Activated CD8-positive, alpha-beta T cell treated with anti-CD3 and anti-CD28 coated beads, Interleukin-2, amount 10 ng/mL, durations not matched to agents 7 days and 5 days (primary cell): ENCODE data around the gene SLC25A25. TPM values are rescaled to one million over a fixed set of nuclear protein-coding genes. Genes with fewer than 3 reads are reported as not detected.

ENCODE experiments used
- ATAC-seq: fragments of 150-1000 bp; cut with Tn5 transposase; one replicate; pipeline ENCODE4 v1.10.0; 2021; ENCODE audit warnings: moderate library complexity
- CTCF ChIA-PET: fragments of 350-600 bp; sonication (Branson Sonifier 250); formaldehyde crosslinking; loops from one replicate; lab custom pipeline; 2021; ENCODE audit warnings: antibody characterized with exemption; lab: Charles Lee
- POLR2A ChIA-PET: fragments of 350-600 bp; sonication (Branson Sonifier 250); formaldehyde crosslinking; loops from one replicate; lab custom pipeline; 2021; ENCODE audit warnings: antibody characterized with exemption; lab: Charles Lee
- DNase-seq: peaks from one replicate; pipeline ENCODE4 v3.0.0-alpha.2; 2020
- H3K27ac Mint-ChIP-seq: one replicate; pipeline ENCODE4 v1.8.0; 2021; ENCODE audit warnings: mild to moderate bottlenecking, mixed read lengths
- H3K27me3 Mint-ChIP-seq: one replicate; pipeline ENCODE4 v1.8.0; 2021; ENCODE audit warnings: low read depth, mixed read lengths
- H3K36me3 Mint-ChIP-seq: one replicate; pipeline ENCODE4 v1.8.0; 2021; ENCODE audit warnings: low read depth, mixed read lengths
- H3K4me1 Mint-ChIP-seq: one replicate; pipeline ENCODE4 v1.8.0; 2021; ENCODE audit warnings: low read depth, mixed read lengths
- H3K4me3 Mint-ChIP-seq: one replicate; pipeline ENCODE4 v1.8.0; 2021; ENCODE audit warnings: mild to moderate bottlenecking, mixed read lengths
- H3K9me3 Mint-ChIP-seq: one replicate; pipeline ENCODE4 v1.8.0; 2022; ENCODE audit warnings: mixed read lengths; ENCODE audit not compliant: insufficient read depth
- total RNA-seq, 2 experiments: library from RNA; stranded (reverse); gene quantifications; one replicate each; pipeline ENCODE4 v1.2.3, GENCODE V29; 2021

SLC25A25 gene
- total RNA-seq, 2 experiments from 2014 or later = 17.2 to 19.2 TPM

DNA sequence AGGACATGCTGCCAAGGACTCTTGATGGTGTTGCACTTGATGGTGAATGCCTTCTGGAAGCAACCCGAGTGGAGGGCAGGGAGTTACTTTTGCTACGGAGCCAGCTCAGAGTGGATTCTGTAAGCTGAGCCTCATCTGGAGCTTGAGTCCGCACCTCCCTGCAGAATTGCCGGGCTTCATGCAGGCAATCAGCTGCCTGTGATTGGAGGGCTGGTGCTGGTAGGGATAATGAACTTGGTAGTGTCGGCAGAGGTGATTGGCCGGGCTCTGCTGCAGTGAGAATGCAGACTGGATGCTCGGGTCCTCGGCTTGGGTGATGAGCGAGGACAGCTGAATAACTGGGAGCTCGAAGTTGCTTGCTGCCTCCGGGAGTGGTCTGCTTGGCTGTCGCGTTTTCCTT lies 23.1 kb downstream of the SLC25A25 start:
- DNase-seq (no peak), ATAC-seq (no peak)
- ChIA-PET POLR2A (no interaction called here), CTCF (interaction anchor here (1.0 to 4.5 kb wide), 5 partner anchors 12 to 56 kb away, joined by 4 to 30 read pairs (median 6); no protein-coding TSS in a partner anchor)
- Mint-ChIP-seq H3K36me3 (peaks cover 36% of the 10 kb centered on the region), H3K4me3 (no peak overlapping the region), H3K4me1 (peaks cover 63% of the 10 kb centered on the region), H3K27ac (no peak overlapping the region), H3K27me3 (no peaks in the 10 kb centered on the region), H3K9me3 (no peaks in the 10 kb centered on the region)

- H3K27ac Mint-ChIP-seq = peak overlapping the region; percentile 58
- peak overlapping the region; percentile 49 for H3K4me3 Mint-ChIP-seq
- DNase-seq (no peak), ATAC-seq (no peak)
- peaks cover 65% of the 10 kb centered on the region for H3K4me1 Mint-ChIP-seq
- ChIA-PET CTCF (interaction anchor here (1.0 to 4.5 kb wide), 8 partner anchors 10 to 137 kb away, joined by 3 to 30 read pairs (median 6); no protein-coding TSS in a partner anchor), POLR2A (no interaction called here)
- no peaks in the 10 kb centered on the region for H3K27me3 Mint-ChIP-seq
- peaks cover 36% of the 10 kb centered on the region for H3K36me3 Mint-ChIP-seq
- no peaks in the 10 kb centered on the region for H3K9me3 Mint-ChIP-seq
Observed at GRCh38 chr9:128091571-128091970, 23.5 kb downstream of the SLC25A25 start.

- CTCF ChIA-PET = interaction anchor here (0.7 to 4.5 kb wide), 18 partner anchors 8 to 149 kb away, joined by 3 to 30 read pairs (median 4); partner anchors contain the start of gene NAIF1
- H3K4me1 Mint-ChIP-seq = peaks cover 70% of the 10 kb centered on the region
- H3K36me3 Mint-ChIP-seq = peaks cover 34% of the 10 kb centered on the region
- POLR2A ChIA-PET = interaction anchor here (1.0 to 2.8 kb wide), 2 partner anchors 23 to 25 kb away, joined by 3 to 12 read pairs; partner anchors contain the start of genes NAIF1 and SLC25A25
- peak overlapping the region; percentile 58 for H3K27ac Mint-ChIP-seq
- no peak for DNase-seq
- H3K27me3 Mint-ChIP-seq = no peaks in the 10 kb centered on the region
- H3K9me3 Mint-ChIP-seq = no peaks in the 10 kb centered on the region
- ATAC-seq = no peak
- no peak overlapping the region for H3K4me3 Mint-ChIP-seq
Observed at GRCh38 chr9:128092199-128092977, 24.4 kb downstream of the SLC25A25 start.

DNA sequence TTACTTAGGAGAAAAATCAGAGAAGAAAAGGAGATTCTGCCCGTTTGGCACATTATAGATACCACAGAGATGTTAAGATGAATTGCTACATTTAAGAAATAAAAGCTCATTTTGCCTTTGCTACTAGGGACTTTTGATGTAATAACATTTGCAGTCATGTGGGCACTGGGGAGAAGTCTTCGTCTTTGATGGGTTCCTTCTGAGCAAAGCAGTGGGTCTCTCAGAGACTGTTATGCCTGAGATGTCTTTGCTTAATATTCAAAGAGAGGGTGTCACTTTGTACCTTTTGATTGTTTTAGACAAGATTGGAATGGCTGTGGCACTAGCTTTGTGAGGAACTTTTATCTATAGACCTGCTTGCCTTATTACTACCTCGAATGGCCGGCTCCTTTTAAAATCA lies 25.0 kb downstream of the SLC25A25 start:
- H3K4me1 Mint-ChIP-seq = peaks cover 70% of the 10 kb centered on the region
- no peak for DNase-seq
- ChIA-PET POLR2A (interaction anchor here (1.0 to 2.8 kb wide), 2 partner anchors 23 to 26 kb away, joined by 3 to 12 read pairs; partner anchors contain the start of genes NAIF1 and SLC25A25), CTCF (interaction anchor here (0.7 to 4.5 kb wide), 17 partner anchors 8 to 150 kb away, joined by 3 to 30 read pairs (median 5); partner anchors contain the start of gene NAIF1)
- H3K27me3 Mint-ChIP-seq = no peaks in the 10 kb centered on the region
- H3K27ac Mint-ChIP-seq = peak overlapping the region; percentile 49
- no peaks in the 10 kb centered on the region for H3K9me3 Mint-ChIP-seq
- H3K4me3 Mint-ChIP-seq = no peak overlapping the region
- peaks cover 28% of the 10 kb centered on the region for H3K36me3 Mint-ChIP-seq
- ATAC-seq = no peak

DNA sequence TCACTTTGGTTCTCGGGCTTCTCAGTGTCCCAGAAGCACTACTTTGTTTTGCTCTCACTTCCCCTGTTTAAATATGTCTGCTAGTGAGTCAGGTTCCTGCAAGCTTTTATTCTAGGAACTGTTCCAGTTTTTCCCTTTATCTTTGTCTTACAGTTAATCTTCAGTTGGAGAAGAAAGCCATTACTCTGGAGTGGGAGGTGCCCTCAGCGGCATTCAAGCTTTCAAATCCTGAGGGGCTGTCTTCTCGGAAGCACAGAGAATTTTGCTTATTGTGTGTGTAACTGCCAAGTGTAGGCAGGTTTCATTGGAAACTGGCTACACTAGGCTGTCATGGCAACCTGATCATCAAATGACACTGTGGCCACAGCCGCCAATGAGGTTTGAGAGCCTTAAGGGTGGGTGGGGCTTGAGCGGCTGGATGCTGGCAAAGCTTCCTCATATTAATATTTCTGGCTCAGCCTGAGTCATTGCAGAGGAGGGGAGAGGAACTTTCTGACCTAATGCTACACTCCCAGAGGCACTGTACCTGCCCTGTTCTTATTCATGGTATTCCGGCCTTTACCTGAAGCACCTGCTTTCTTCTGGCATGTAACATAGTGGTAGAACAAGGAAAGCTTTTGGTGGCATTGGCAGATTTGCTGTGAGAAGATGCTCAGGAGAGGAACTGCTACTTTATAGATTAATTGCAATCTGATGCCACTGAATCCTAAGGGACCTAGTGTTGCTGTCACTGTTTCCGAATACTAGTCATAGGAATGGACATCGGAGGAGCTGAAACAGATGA lies 26.3 kb downstream of the SLC25A25 start:
- DNase-seq (peak; percentile 73), ATAC-seq (peak; percentile 89)
- peak overlapping the region; percentile 79 for H3K27ac Mint-ChIP-seq

DNA sequence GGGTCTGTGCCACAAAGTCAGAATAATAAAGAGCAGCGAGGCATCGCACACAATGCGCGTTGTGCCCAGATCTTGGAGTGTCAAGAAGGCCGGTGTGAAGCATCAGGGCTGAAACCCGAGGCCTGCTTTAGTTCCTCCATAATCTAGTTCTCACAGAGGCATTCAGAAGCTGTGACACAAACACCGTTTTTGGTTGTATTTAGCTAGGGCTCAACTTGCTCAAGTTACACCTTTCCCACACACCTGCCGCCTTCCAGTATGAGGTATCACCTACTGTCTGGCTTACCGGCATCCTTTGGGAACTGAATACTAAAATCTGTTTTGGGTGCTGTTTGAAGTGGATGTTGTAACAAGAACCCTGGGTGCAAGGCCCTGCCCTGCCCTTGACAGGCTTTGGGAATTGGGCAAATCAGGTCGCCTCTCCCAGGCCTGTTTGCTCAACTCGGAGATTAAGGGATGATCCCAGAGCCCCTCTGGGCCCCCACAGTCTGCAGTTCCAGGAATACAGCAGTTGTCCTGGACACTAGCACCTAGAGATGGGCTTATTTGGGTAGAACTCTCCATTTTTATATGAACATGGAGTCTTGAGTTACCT lies 27.0 kb downstream of the SLC25A25 start:
- no peaks in the 10 kb centered on the region for H3K27me3 Mint-ChIP-seq
- ChIA-PET POLR2A (interaction anchor here (2.8 kb wide), 1 partner anchor 28 kb away, joined by 12 read pairs; the partner anchor contains the start of genes NAIF1 and SLC25A25), CTCF (interaction anchor here (1.5 to 4.5 kb wide), 3 partner anchors 8 to 23 kb away, joined by 10 to 30 read pairs (median 22); no protein-coding TSS in a partner anchor)
- peaks cover 78% of the 10 kb centered on the region for H3K4me1 Mint-ChIP-seq
- H3K9me3 Mint-ChIP-seq = no peaks in the 10 kb centered on the region
- ATAC-seq = no peak
- H3K36me3 Mint-ChIP-seq = peaks cover 24% of the 10 kb centered on the region
- no peak for DNase-seq
- peak overlapping the region; percentile 79 for H3K27ac Mint-ChIP-seq
- no peak overlapping the region for H3K4me3 Mint-ChIP-seq

More for the DNA sequence above, 26.3 kb downstream of the SLC25A25 start:
- Mint-ChIP-seq H3K27me3 (no peaks in the 10 kb centered on the region), H3K4me1 (peaks cover 75% of the 10 kb centered on the region), H3K36me3 (peaks cover 25% of the 10 kb centered on the region), H3K4me3 (no peak overlapping the region), H3K9me3 (no peaks in the 10 kb centered on the region)
- CTCF ChIA-PET = interaction anchor here (1.5 to 4.5 kb wide), 5 partner anchors 9 to 60 kb away, joined by 6 to 30 read pairs (median 22); no protein-coding TSS in a partner anchor
- POLR2A ChIA-PET = interaction anchor here (2.8 kb wide), 1 partner anchor 27 kb away, joined by 12 read pairs; the partner anchor contains the start of genes NAIF1 and SLC25A25

DNA sequence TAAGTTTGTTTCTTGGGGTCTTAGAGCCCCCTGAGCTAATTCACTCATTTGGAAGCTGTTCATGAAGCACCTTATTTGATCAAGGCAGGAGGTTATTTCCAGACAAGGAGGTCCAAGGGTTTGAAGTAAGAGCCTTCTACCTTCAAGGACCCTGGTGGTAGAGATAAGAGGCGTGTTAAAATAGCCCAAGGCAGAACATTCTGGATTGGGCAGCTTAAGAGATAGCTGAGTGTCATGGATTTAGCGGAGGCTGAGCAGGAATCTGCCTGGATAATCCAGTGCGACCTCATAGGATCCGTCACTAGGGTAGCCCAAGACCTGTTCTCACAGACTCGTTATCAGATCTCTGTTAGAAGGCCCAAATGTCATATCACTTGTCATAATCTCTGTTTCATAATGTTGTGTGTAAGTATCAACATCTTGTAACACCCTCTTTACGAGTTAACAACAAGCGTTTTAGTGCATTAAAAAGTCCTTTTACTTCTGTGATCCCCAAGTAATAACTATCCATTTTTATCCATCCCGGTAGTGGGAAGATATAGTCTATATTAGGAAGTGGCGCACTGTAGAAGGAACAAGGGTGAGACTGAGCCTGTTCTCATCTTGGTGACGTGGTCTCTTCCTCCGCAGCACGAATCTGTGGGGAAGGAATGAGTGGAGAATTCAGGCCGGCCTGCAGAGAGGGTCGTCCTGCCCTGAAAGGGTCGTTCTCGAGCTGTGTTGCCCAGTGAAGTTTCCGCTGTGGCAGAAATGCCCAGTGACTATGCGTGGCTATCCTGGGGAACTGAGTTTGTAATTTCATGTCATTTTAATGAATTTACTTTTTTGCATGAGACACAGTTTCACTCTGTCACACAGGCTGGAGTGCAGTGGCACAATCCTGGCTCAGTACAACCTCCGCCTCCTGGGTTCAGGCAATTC lies 28.8 kb downstream of the SLC25A25 start:
- H3K27me3 Mint-ChIP-seq = no peaks in the 10 kb centered on the region
- no peaks in the 10 kb centered on the region for H3K9me3 Mint-ChIP-seq
- no peak overlapping the region for H3K4me3 Mint-ChIP-seq
- H3K27ac Mint-ChIP-seq = no peak overlapping the region
- CTCF ChIA-PET = interaction anchor here (0.9 to 2.6 kb wide), 4 partner anchors 9 to 142 kb away, joined by 3 to 16 read pairs (median 4); no protein-coding TSS in a partner anchor
- ATAC-seq (no peak), DNase-seq (no peak)
- peaks cover 71% of the 10 kb centered on the region for H3K4me1 Mint-ChIP-seq
- POLR2A ChIA-PET = no interaction called here
- H3K36me3 Mint-ChIP-seq = peaks cover 27% of the 10 kb centered on the region

DNA sequence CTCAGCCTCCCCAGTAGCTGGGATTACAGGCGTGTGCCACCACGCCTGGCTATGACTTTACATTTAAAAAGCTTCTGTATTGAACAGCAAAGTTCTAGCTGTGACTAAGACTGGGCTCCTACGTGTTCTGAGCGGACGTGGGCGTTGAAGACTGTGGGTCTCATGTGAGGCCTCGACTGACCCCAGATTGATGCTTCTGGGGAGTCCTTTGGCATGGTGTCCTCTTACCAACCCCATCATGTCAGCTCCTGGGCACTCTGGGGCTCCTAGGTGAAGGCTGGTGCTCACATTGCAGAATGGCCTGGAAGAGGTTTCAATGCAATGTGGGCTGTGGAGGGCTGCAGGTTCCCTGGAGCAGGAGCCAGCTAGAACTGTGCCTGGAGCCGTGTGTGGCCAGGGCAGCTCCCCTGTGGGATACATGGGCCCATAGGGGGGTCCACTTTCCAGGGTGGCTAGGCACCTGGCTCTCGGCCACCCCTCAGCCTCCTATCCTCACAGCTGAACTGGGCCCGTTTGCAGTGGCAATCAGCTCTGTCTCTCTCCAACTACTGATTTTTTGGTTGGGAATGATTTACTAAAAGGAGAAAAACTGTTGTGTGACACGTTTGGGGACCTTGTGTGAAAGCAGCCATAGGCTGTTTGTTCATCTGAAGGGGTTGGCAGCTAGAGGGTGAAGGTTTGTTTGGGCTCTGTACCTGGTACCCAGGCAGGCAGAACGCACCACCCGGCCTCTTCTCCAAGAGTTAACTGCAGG lies 29.7 kb downstream of the SLC25A25 start:
- DNase-seq (no peak), ATAC-seq (no peak)
- ChIA-PET CTCF (interaction anchor here (0.9 to 2.6 kb wide), 4 partner anchors 10 to 143 kb away, joined by 3 to 16 read pairs (median 3); no protein-coding TSS in a partner anchor), POLR2A (no interaction called here)
- Mint-ChIP-seq H3K9me3 (no peaks in the 10 kb centered on the region), H3K36me3 (peaks cover 29% of the 10 kb centered on the region), H3K4me3 (no peak overlapping the region), H3K27me3 (no peaks in the 10 kb centered on the region), H3K27ac (peak overlapping the region; percentile 11), H3K4me1 (peaks cover 71% of the 10 kb centered on the region)

DNA sequence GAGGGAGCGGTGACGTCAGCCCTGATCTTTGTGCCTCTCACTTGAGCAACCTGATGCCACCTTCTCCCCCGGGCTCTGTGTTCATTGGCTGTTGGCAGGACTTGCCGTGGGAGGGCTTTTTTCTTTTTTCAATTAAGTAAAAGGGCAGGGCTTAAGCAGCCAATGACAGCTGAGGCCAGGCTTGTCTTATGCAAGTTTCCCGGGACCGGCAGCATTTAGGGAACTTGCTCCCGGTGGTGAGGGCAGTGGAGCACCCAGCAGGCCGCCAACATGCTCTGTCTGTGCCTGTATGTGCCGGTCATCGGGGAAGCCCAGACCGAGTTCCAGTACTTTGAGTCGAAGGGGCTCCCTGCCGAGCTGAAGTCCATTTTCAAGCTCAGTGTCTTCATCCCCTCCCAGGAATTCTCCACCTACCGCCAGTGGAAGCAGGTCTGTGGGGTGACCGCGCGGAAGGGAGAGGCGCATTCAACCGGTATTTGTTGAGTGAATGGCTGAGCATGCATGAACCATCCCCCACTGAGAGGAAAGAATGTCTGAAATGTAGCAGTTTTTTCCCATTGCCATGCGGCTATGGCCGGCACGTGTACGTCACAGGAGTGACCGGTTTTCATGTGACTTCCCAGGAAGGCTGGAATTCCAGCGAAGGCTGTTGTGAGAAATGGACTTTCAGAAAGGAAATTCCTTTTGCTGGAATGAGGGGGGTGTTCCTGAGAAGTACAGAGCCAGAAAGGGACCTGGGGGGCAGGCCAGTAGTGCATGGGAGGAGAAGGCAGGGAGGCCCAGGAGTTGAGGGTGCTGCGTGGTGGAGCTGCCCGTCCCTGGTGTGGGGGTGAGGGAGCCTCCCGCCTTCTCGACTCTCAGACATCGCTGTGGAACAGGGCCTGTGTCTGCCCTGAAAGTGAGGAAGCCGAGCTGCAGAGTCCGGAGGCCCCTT lies 30.5 kb downstream of the SLC25A25 start:
- ChIA-PET POLR2A (interaction anchor here (1.4 kb wide), 1 partner anchor 24 kb away, joined by 3 read pairs; no protein-coding TSS in a partner anchor), CTCF (interaction anchor here (1.1 to 2.6 kb wide), 3 partner anchors 11 to 27 kb away, joined by 3 to 16 read pairs (median 3); no protein-coding TSS in a partner anchor)
- ATAC-seq (no peak), DNase-seq (peak; percentile 51)
- peaks cover 37% of the 10 kb centered on the region for H3K36me3 Mint-ChIP-seq
- peak overlapping the region; percentile 72 for H3K27ac Mint-ChIP-seq
- H3K27me3 Mint-ChIP-seq = no peaks in the 10 kb centered on the region
- no peaks in the 10 kb centered on the region for H3K9me3 Mint-ChIP-seq
- no peak overlapping the region for H3K4me3 Mint-ChIP-seq
- H3K4me1 Mint-ChIP-seq = peaks cover 71% of the 10 kb centered on the region
